HG03196 (cell line): ENCODE measurements around the gene AFDN.

Experiments
- ATAC-seq: cut with Tn5 transposase; IDR thresholded peaks from one replicate; pipeline ENCODE4 v1.9.1; 2021; ENCODE audit not compliant: unreplicated experiment

Gene AFDN

GRCh38 chr6:167910652-167911051 lies 83.9 kb downstream of the AFDN start:
- ATAC-seq = no peak

GRCh38 chr6:167912494-167912893 lies 85.8 kb downstream of the AFDN start:
- ATAC-seq = no peak

- no peak for ATAC-seq
These were observed 87.0 kb downstream of the AFDN start for GRCh38 chr6:167913699-167914098.

GRCh38 chr6:167915139-167915538 lies 88.4 kb downstream of the AFDN start:
- no peak for ATAC-seq

GRCh38 chr6:167917551-167918154 lies 90.9 kb downstream of the AFDN start:
- ATAC-seq = no peak

- no peak for ATAC-seq
These were observed 92.0 kb downstream of the AFDN start for GRCh38 chr6:167918548-167919278.

- no peak for ATAC-seq
These were observed 92.6 kb downstream of the AFDN start for GRCh38 chr6:167919349-167919748.

GRCh38 chr6:167920165-167920564 lies 93.5 kb downstream of the AFDN start:
- ATAC-seq = no peak

- no peak for ATAC-seq
These were observed 95.1 kb downstream of the AFDN start for GRCh38 chr6:167921831-167922230.

GRCh38 chr6:167925026-167925425 lies 98.3 kb downstream of the AFDN start:
- ATAC-seq = no peak

GRCh38 chr6:167927246-167927645 lies 100.5 kb downstream of the AFDN start:
- no peak for ATAC-seq

GRCh38 chr6:167928111-167928510 lies 101.4 kb downstream of the AFDN start:
- no peak for ATAC-seq

GRCh38 chr6:167930295-167930694 lies 103.6 kb downstream of the AFDN start:
- no peak for ATAC-seq

GRCh38 chr6:167932468-167933276 lies 106.0 kb downstream of the AFDN start:
- ATAC-seq = no peak

GRCh38 chr6:167933290-167933689 lies 106.6 kb downstream of the AFDN start:
- no peak for ATAC-seq

- ATAC-seq = no peak
These were observed 107.1 kb downstream of the AFDN start for GRCh38 chr6:167933847-167934246.

- no peak for ATAC-seq
These were observed 107.7 kb downstream of the AFDN start for GRCh38 chr6:167934426-167934864.

- no peak for ATAC-seq
These were observed 109.3 kb downstream of the AFDN start for GRCh38 chr6:167936051-167936450.

- ATAC-seq = no peak
These were observed 110.6 kb downstream of the AFDN start for GRCh38 chr6:167937301-167937700.

- no peak for ATAC-seq
These were observed 111.5 kb downstream of the AFDN start for GRCh38 chr6:167937948-167938911.

GRCh38 chr6:167941822-167942221 lies 115.1 kb downstream of the AFDN start:
- no peak for ATAC-seq
